HG02884 (cell line): ENCODE measurements around the gene KLF7.

ENCODE experiments used
- ATAC-seq: cut with Tn5 transposase; IDR thresholded peaks from one replicate; pipeline ENCODE4 v1.9.1; 2021; ENCODE audit warnings: mild to moderate bottlenecking, moderate library complexity; ENCODE audit not compliant: unreplicated experiment

Gene KLF7

DNA sequence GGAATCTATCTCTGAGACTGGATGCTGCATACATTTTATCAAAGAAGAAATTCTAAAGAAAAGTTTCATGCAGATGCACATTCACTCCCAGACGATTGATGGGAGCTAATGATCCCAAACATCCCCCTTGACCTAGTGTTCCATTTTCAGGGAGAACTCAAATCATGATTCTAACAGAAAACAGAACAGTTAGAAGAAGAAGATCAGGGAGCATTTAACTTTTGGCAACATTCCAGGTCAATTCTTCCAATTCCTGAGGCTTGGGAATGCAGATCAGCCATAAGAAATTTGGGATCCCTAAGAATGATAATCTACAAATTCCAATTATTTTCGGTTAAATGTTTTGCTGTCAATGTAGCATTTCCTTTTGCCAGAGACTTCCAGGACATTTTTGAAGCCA is 129.9 kb downstream of the KLF7 start:
- ATAC-seq, result no peak

DNA sequence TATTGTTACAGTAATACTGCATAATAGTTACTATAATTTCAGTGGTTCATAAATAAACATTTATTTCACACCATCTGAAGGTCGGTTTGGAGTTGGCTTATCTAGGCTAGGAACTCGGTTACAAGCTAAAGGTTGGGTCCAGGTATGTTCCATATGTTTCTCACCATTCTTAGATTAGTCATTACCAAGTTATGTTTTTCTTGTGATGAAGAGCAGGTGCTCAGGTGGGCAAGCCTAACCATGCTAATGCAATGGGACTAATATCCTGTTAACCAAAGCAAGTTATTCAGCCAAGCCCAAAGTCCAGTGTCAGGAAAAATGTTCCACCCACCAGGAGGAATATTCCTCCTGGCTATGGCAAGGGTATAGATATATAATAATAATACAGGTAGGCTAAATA is 133.3 kb downstream of the KLF7 start:
- no peak for ATAC-seq
